Measurements from ENCODE around the gene STAT5B.
A peak's percentile ranks its signal among the peaks of the same experiment; 100 is the strongest.
"Not testable (repeated sequence)": the region's sequence is repeated elsewhere in the genome, so short reads cannot be mapped to it uniquely, and the experiment has no call there.

Gene STAT5B

DNA sequence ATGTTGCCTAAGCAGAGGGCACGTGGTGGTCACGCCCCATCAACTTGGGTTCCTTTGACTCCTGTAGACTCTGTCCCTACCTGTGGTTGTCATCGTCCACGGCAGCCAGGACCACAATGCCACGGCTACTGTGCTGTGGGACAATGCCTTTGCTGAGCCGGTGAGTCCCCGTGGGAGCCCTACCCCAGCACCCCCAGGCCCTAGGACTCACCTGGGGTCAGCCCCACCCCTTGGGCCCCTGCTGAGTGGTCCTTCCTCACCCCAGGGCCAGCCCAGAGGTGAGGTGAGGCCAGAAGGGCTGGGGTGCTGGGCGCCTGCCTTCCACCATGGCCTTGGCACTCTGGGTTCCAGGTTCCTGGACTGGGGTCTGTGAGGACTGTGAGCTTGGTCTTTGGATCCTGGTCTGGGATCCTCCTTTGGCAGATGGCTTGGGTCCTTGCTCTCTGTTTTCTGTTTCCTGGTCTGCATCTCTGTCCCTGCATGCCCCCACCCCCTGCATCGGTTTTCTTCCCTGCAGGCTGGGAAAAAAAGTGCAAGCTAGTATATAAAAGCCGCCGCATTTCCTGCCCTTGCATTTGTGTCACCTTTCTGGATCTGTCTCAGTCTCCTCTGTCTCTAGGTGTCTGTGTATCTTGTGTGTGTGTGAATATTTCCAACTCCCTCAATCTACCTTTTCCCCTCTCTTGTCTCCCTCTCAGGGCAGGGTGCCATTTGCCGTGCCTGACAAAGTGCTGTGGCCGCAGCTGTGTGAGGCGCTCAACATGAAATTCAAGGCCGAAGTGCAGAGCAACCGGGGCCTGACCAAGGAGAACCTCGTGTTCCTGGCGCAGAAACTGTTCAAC lies 29.6 kb upstream of the STAT5B start:
- peak; percentile 66 for DNase-seq

- not testable (repeated sequence) for DNase-seq
These were observed 28.8 kb upstream of the STAT5B start for GRCh38 chr17:42305031-42305330.

- DNase-seq: no peak
These were observed 28.2 kb upstream of the STAT5B start for GRCh38 chr17:42304187-42305030.

- no peak for DNase-seq
These were observed 27.5 kb upstream of the STAT5B start for GRCh38 chr17:42303694-42304093.

DNA sequence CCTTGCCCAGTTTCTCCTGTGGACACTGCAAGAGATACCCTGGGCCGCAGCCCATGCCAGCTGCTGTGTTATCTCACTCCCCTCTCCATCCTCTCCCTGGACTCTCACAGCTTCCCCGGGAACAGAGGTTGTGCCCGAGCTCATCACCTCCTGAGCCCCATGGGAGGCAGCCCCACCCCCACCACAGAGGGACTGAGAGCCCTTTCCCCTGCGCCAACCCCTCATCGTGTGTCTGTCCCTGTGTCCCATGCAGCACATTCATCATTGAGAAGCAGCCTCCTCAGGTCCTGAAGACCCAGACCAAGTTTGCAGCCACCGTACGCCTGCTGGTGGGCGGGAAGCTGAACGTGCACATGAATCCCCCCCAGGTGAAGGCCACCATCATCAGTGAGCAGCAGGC lies 24.8 kb upstream of the STAT5B start:
- no peak for DNase-seq

DNA sequence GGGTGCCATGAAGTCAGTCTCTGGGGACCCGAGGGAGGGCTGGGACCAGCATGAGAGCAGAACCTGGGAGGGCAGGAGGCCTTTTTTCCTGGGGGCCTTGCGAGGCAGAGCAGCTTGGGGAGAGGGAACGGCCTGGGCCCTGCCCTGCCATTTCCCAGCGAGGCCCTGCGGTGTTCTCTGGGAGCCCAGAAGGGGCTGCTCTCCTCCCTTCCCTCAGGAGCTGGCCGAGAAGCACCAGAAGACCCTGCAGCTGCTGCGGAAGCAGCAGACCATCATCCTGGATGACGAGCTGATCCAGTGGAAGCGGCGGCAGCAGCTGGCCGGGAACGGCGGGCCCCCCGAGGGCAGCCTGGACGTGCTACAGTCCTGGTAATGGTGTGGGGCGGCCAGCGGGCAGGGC lies 23.7 kb upstream of the STAT5B start:
- DNase-seq: not testable (repeated sequence)

- DNase-seq: not testable (repeated sequence)
These were observed 23.2 kb upstream of the STAT5B start for GRCh38 chr17:42299361-42299760.

GRCh38 chr17:42297775-42298174 lies 21.6 kb upstream of the STAT5B start:
- DNase-seq: not testable (repeated sequence)

- no peak for DNase-seq
These were observed 19.8 kb upstream of the STAT5B start for GRCh38 chr17:42296012-42296411.

DNA sequence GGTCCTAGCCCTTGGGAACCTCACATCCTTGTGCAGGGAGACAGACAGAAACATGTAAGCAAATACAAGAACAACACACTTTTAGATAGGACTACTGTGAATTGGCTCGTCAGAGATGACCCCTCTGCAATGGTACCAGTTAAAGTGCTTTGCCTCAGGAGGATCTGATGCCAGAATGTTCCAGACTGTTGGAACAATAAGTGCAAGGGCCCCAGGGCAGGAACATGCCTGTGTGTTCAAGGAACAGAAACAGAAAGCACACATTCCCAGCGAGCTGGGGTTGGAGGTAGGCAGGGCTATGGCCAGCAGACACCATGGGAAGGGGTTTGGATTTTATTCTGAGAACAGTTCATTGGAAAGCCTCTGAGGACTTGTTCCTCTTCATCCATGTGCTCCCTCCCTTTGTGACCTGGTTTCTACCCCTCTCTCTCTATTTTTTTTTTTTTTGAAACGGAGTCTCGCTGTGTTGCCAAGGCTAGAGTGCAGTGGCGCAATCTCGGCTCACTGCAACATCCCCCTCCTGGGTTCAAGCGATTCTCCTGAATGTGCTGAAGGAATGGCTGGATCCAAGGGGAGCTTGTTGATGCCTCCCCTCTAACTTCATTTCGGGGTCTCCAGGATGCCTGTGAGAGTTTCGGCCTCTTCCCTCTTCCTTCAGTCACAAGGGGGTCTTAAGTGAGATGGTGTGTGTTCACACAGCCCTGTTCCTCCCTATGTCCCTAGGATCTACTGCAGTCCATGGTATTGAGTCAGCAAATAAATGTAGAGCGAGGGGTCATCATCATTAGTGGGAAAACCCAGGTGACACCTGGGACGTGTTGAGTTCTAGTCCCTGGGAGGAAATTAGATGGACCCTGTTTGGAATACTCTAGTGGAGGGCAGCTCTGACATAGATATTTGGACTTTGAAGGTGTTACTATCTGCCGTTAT lies 18.5 kb upstream of the STAT5B start:
- DNase-seq: no peak

- DNase-seq: no peak
These were observed 14.9 kb upstream of the STAT5B start for GRCh38 chr17:42291129-42291528.

- no peak for DNase-seq
These were observed 14.4 kb upstream of the STAT5B start for GRCh38 chr17:42290577-42290976.

- peak; percentile 54 for DNase-seq
These were observed 13.5 kb upstream of the STAT5B start for GRCh38 chr17:42289611-42290181.

DNA sequence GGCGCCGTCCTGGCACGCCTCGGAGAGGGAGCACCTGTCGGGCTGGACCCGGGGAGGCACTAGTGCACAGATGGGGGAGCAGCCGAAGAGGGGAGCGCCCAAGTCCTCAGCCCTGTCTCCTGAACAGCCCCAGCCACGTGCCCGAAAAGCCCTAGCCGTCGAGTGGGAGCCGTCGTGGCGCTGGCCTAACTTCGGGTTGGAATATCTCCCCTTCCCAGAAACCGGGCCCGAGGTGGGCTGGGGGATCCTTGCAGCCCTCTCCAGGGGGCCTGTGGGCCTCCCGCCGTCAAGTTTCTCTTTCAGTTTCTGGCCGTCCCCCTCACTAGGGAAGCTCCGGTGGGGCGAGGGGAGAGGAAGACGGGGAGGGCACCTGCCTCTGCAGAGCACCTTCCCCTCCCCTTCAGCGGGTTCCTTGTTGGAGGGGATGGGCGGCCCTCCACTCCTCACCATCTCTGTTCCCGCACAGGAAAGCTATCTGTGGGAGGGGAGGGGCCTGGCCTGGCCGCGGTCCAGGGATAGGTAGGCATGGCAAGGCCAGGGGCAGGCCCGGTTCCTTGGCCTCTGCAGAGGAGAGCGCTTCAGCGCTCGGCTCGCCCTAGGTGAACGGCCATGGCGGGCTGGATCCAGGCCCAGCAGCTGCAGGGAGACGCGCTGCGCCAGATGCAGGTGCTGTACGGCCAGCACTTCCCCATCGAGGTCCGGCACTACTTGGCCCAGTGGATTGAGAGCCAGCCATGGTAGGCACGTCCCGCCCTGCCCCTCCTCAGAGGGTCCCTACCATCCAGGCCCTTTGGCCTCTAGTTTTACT lies 12.8 kb upstream of the STAT5B start:
- peak; percentile 68 for DNase-seq

DNA sequence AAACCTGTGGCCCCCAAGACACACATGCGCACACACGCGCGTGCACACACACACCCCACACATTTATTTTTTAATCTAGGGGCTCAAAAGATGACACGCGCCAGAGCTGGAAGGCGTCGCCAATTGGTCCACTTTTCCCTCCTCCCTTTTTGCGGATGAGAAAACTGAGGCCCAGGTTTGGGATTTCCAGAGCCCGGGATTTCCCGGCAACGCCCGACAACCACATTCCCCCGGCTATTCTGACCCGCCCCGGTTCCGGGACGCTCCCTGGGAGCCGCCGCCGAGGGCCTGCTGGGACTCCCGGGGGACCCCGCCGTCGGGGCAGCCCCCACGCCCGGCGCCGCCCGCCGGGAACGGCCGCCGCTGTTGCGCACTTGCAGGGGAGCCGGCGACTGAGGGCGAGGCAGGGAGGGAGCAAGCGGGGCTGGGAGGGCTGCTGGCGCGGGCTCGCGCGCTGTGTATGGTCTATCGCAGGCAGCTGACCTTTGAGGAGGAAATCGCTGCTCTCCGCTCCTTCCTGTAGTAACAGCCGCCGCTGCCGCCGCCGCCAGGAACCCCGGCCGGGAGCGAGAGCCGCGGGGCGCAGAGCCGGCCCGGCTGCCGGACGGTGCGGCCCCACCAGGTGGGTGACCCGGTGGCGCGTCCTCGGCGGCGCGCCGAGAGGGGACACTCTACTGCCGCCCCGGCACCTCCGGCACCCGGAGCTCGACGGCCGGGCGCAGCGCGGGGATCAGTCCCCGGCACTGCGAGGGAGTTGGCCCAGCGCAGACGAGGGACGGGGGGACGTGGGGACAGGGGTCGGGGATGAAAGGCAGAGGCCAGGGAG lies 12.0 kb upstream of the STAT5B start, which contains the start of gene STAT5A:
Gene STAT5A, plus strand, starts transcription at position 522 of the 826 bp plus-strand sequence. CDS start 914 bp downstream, outside the sequence.
- DNase-seq: peak; percentile 86

DNA sequence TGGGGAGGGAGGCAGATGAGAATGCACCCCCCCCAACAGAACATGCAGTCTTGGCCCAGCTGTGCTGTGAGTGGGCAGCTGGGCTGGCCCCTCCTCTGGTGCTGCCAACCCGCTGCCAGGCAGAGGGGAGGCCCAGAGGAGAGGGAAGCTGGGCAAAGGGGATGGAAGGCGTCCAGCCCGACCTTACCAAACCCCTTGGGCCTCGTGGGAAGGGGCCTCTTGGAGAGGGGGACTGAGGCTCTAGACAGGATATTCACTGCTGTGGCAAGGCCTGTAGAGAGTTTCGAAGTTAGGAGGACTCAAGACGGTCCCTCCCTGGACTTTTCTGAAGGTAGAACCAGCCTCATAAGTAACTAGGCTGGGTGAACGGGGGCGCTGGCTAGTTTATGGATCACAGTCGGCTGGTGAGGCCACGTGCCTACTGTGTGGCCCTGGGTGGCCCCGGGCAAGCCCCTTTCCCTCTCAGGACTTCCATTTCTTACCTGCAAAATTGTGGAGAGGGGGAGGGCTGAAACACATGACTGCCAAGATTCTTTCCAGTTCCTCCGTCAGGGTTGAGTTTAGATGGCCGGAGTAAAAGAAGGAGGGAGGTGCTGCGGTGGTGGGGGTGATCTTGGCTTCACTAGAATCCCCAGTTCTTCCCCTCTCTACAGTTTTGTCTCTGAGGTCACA lies 11.2 kb upstream of the STAT5B start:
- peak; percentile 44 for DNase-seq

DNA sequence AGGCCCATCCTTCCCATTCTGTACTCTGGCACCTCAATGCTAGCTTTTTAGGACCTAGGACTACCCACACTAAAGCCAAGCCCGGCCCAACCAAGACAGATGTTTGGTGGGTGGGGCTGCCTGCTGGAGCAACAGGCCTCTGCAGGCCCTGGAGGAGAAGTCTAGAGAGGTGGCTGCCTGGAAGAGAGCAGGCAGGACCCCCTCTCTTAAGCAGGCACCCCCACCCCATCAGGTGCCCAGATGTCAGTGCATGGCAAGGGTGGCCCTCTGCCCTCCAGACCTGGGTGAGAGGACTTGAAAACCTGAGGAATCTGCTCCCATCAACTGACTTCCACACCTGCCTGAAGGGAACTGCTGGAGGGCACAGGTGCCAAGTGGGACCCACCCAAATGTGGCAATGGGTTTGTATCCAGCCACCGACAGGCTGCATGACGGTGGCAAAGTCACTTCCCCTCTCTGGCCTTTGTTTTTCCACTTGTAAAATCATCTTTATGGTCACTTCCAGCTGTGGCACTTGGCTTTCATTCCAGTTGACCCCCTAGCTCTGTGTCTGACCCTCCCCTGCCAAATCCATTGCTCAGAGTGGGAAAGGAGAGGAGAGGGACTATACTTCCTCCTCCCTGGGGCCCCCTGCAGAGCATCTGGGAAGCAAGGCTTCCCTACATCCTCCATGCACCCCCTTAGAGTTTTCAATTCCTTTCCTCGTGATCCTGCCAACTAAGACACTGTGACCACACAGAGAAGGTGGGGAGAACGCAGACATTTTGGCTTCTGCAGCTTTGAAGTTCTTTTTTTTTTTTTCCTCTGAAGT lies 10.4 kb upstream of the STAT5B start:
- no peak for DNase-seq

- DNase-seq: no peak
These were observed 9.3 kb upstream of the STAT5B start for GRCh38 chr17:42285346-42286050.

All from CD4-positive, alpha-beta T cell treated with Interleukin-17A for 4 hours (primary cell).